Measurements from ENCODE around the gene NBDY.
A peak's percentile ranks its signal among the peaks of the same experiment; 100 is the strongest.
"Not testable (repeated sequence)": the region's sequence is repeated elsewhere in the genome, so short reads cannot be mapped to it uniquely, and the experiment has no call there.

NBDY gene

GRCh38 chrX:56764153-56764974 lies 35.3 kb downstream of the NBDY start:
- DNase-seq (ENCODE audit: low spot score) = peak; percentile 78

- DNase-seq (ENCODE audit: low spot score) = peak; percentile 20
Observed at GRCh38 chrX:56764975-56765791, 36.1 kb downstream of the NBDY start.

DNA sequence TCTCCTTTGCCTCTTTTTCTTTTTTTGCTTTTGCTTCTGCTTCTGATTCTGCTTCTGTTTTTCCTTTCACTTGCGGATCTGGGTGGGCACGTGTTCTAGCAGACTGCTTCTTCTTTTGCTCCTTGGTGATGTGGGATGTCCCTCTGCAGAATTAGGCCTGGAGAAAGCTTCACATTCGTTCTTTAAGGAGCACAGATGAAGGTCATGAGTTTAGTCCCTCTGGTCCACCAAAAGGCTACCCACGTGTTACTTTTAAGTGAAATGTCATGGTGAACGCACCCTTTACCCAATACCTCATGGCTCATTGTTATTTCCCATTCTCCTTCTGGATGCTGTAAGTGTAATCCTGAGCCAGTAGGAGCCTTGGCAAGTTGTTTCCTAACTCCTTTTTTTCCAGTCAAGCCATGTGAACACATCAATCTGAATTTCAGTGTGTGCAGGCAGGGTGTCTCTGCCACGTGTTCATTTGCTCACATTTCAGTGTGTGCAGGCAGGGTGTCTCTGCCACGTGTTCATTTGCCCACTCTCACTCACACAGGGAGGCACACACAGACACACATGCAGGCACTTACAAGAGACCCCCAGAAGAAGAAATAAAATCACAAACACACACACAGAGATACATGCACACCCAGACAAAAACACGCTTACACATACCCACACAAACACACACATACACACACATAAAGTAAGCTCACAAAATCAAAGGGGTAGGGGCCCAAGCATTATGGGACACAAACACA lies 36.9 kb downstream of the NBDY start:
- DNase-seq (ENCODE audit: low spot score) = no peak

DNA sequence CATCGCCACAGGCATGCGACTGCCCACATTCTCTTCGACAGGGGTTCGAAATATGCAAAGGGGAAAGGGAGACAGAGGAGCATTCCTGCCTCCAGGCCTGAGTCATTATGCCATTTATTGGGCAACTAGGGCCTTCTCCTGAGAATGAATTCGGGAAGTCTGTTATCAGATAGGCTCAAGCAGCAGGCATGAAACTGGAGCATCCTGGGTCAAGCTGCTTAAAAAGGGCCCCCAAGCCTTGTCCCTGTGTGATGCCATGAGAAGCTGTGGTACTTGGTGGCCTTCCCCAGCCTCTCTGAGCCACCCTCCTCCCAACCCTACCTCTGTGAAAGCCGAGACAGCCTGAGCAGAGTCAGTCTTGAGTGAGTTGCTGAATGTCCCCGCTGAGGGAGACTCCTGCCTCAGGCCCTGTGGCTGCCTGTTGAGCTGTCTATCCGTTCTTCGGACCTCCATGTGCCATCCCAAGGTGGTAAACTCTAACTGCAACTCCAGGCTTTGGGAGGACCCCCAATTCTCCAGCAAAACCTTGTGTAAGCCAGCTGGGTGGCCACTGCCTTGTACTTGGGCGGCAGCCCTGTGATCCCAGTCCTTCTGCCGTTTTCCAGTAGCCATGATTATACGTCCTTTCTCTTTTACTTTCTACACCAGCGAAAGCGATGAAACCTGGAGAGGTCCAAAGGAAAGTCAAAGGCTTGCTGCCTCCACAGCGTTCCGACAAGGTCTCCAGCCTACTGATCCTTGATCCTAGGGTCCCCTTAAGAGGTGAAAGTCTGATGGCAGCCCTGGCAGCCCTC lies 37.7 kb downstream of the NBDY start:
- no peak for DNase-seq (ENCODE audit: low spot score)

- not testable (repeated sequence) for DNase-seq (ENCODE audit: low spot score)
Observed at GRCh38 chrX:56767348-56768119, 38.5 kb downstream of the NBDY start.

- not testable (repeated sequence) for DNase-seq (ENCODE audit: low spot score)
Observed at GRCh38 chrX:56768120-56768660, 39.1 kb downstream of the NBDY start.

DNA sequence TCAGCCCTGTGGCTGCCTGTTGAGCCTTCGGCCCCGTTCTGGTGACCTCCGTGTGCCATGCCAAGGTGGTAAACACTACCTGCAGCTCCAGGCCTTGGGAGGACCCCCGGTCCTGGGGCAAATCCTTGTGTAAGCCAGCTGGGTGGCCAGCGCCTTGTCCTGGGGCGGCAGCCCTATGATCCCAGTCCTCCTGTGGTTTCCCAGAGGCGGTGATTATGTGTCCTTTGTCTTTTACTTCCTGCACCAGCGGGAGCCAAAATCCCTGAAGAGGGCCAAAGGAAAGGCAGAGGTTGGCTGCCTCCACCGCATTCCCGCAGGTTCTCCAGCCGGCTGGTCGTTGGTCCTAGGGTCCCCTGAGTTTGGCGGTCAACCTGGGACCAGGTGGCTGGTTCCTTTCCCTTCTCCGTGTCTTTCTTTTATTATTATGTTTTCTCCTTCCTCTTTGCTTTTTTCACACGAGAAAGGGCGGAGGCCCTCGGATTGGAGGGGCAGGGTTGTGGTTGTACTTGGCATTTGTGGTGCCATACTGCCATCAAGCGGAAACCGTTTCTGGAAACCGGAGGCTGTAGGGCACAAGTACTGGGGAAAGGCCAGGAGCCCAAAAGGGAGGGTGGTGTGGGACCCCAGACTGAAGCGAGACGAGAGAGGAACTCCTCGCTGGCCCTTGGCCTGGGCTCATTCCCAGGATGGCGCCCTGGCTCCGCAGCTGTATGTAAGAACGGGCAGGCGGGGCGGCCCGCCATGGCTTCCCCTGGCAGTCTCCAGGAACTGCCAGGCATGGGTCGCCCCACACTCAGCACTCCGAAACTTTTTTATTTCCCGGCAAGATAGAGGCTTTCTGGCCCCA lies 43.9 kb downstream of the NBDY start:
- not testable (repeated sequence) for DNase-seq (ENCODE audit: low spot score)

GRCh38 chrX:56773522-56774060 lies 44.5 kb downstream of the NBDY start:
- DNase-seq (ENCODE audit: low spot score) = not testable (repeated sequence)

DNA sequence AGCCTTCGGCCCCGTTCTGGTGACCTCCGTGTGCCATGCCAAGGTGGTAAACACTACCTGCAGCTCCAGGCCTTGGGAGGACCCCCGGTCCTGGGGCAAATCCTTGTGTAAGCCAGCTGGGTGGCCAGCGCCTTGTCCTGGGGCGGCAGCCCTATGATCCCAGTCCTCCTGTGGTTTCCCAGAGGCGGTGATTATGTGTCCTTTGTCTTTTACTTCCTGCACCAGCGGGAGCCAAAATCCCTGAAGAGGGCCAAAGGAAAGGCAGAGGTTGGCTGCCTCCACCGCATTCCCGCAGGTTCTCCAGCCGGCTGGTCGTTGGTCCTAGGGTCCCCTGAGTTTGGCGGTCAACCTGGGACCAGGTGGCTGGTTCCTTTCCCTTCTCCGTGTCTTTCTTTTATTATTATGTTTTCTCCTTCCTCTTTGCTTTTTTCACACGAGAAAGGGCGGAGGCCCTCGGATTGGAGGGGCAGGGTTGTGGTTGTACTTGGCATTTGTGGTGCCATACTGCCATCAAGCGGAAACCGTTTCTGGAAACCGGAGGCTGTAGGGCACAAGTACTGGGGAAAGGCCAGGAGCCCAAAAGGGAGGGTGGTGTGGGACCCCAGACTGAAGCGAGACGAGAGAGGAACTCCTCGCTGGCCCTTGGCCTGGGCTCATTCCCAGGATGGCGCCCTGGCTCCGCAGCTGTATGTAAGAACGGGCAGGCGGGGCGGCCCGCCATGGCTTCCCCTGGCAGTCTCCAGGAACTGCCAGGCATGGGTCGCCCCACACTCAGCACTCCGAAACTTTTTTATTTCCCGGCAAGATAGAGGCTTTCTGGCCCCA lies 49.3 kb downstream of the NBDY start:
- DNase-seq (ENCODE audit: low spot score) = not testable (repeated sequence)

- not testable (repeated sequence) for DNase-seq (ENCODE audit: low spot score)
Observed at GRCh38 chrX:56778924-56779468, 50.0 kb downstream of the NBDY start.

GRCh38 chrX:56780681-56781649 lies 51.9 kb downstream of the NBDY start:
- not testable (repeated sequence) for DNase-seq (ENCODE audit: low spot score)

DNA sequence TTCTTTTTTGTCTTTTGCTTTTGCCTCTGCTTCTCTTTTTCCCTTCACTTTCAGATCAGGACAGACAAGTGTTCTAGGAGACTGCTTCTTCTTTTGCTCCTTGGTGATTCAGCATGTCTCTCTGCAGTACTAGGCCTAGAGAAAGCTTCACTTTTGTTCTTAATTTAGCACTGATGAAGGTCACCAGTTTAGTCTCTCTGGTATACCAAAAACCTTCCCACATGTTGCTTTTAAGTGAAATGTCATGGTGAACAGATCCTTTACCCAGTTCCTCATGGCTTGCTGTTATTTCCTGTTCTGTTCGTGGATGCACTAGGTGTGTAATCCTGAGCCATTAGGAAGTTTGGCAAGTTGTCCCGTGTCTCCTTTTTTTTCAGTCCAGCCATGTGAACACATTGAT lies 53.3 kb downstream of the NBDY start:
- DNase-seq (ENCODE audit: low spot score) = no peak

DNA sequence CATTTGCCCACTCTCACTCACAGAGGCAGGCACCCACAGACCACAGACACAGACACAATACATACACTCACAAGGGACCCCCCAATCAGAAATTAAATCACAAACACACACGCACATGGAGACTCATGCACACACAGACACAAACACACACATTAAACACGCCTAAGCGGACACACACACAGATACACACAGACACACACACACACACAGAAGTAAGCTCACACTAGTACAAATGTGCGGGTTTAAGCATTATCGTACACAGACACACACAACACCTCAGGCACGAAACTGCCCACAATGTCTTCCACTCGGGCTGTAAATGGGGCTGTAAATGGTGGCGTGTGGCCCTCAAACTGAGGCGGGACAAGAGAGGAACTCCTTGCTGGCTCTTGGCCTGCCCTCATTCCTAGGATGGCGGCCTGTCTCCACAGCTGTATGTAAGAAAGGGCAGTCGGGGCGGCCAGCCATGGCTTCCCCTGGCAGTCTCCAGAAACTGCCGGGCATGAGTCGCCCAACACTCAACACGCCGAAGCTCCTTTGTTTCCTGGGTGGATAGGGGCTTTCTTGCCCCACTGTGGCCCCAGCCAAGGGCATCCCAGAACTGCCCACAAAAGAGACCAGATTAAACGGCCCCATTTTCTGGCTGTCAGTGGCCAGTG lies 53.9 kb downstream of the NBDY start:
- DNase-seq (ENCODE audit: low spot score) = no peak

GRCh38 chrX:56783450-56783831 lies 54.4 kb downstream of the NBDY start:
- DNase-seq (ENCODE audit: low spot score) = no peak

- DNase-seq (ENCODE audit: low spot score) = no peak
Observed at GRCh38 chrX:56783996-56784620, 55.1 kb downstream of the NBDY start.

DNA sequence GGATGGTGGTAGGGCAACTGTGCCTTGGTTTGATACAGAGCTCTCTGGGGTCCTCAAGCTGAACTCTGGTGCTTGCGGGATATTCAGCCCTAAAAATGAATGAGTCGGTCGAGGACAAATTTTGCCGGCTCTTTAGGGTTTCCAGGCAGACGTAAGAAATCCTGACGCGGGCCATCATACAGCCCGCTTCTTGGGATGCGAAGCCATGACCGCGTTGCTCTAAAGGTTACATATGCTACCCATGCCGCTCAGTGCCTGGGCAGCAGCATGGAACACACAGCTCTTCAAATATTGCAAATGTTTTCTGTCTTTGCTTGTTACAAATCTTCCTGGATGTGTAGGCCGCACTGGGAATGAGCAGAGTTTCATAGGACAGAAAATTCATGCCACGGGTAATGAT lies 55.6 kb downstream of the NBDY start:
- no peak for DNase-seq (ENCODE audit: low spot score)

Data from NAMALWA (cell line).